Kidney (tissue), 14 donors: ENCODE data around the gene PCDHGB1. TPM values are rescaled to one million over a fixed set of nuclear protein-coding genes. Genes with fewer than 3 reads are reported as not detected.
A peak's percentile ranks its signal among the peaks of the same experiment; 100 is the strongest.
"Not testable (repeated sequence)": the region's sequence is repeated elsewhere in the genome, so short reads cannot be mapped to it uniquely, and the experiment has no call there.

Source experiments
- DNase-seq, 5 donors: peaks; one replicate each; pipeline ENCODE4 v3.0.0-alpha.2; 2013 to 2020
- FAIRE-seq: peaks from 2 replicates; lab custom pipeline; 2012; peaks lifted over from hg19 to GRCh38; lab: Jason Lieb, UNC
- H3K27ac ChIP-seq, 2 donors: one replicate each; pipeline ENCODE4 v1.7.0; 2013; ENCODE audit warnings: low read depth in 2 of 2, low read length in 2 of 2, inconsistent platforms in 1 of 2
- H3K27me3 ChIP-seq: one replicate; pipeline ENCODE4 v1.7.1; 2013; ENCODE audit warnings: low read length, inconsistent platforms; ENCODE audit not compliant: control insufficient read depth, insufficient read depth
- H3K36me3 ChIP-seq, 3 donors: one replicate each; pipeline versions ENCODE4 v1.7.0 to v1.7.1; 2013; ENCODE audit warnings: low read length in 3 of 3, control low read depth in 1 of 3, inconsistent platforms in 1 of 3; ENCODE audit not compliant: insufficient read depth in 3 of 3, control insufficient read depth in 2 of 3
- H3K4me1 ChIP-seq, 3 donors: one replicate each; pipeline versions ENCODE4 v1.7.0 to v1.7.1; 2013; ENCODE audit warnings: low read length in 3 of 3, inconsistent platforms in 1 of 3, low read depth in 1 of 3; ENCODE audit not compliant: control insufficient read depth in 2 of 3, insufficient read depth in 2 of 3
- H3K4me3 ChIP-seq, 3 donors: one replicate each; pipeline versions ENCODE4 v1.7.0 to v1.8.1; 2013; ENCODE audit warnings: low read length in 3 of 3, control low read depth in 1 of 3, inconsistent platforms in 1 of 3
- H3K9ac ChIP-seq, 3 donors: one replicate each; pipeline versions ENCODE4 v1.7.0 to v1.7.1; 2013; ENCODE audit warnings: low read length in 3 of 3, control low read depth in 1 of 3, inconsistent platforms in 1 of 3
- H3K9me3 ChIP-seq, 3 donors: one replicate each; pipeline versions ENCODE4 v1.7.0 to v1.7.1; 2013; ENCODE audit warnings: low read length in 3 of 3, control low read depth in 1 of 3, inconsistent platforms in 1 of 3; ENCODE audit not compliant: control insufficient read depth in 2 of 3, insufficient read depth in 1 of 3
- CTCF ChIP-seq: IDR thresholded peaks from 3 replicates; pipeline ENCODE4 v1.5.1; 2012; ENCODE audit warnings: mild to moderate bottlenecking, moderate library complexity, borderline replicate concordance; ENCODE audit not compliant: insufficient read depth; ENCODE audit errors: extremely low read depth
- intact Hi-C: fragments of 100-400 bp; cut with DNase I; formaldehyde crosslinking; loops from one replicate; pipeline ENCODE4 v1.11.1; 2022
- polyA plus RNA-seq: library from polyadenylated mRNA; stranded (reverse); fragments of 350-450 nt; fragmentation: Illumina TruSeq; extraction: RNeasy Lipid Tissue Mini Kit (QIAGEN cat#74804); gene quantifications from one replicate; pipeline ENCODE4 v1.2.3, GENCODE V29; 2014; ENCODE audit warnings: low read depth, low replicate concordance; ENCODE audit not compliant: insufficient read depth
- total RNA-seq: library from RNA; stranded (reverse); fragmentation: NEBNext Ultra II Directional; extraction: Animal tissue kit (Norgen Biotek cat#: 25700); gene quantifications from one replicate; pipeline ENCODE4 v1.2.1, GENCODE V29; 2021
- donor health status: control.
- donor health status: control.
- donor health status: control.
- donor health status: control.
- donor health status: control.
- donor health status: DM: yes; HTN: yes; CAD: no.
- donor health status: Normal renal cell carcinoma (clear cell type).

The PCDHGB1 gene
- total and polyA plus RNA-seq, 2 donors from 2014 or later: 0.37 to 2.9 TPM

- Histone ChIP-seq H3K4me3 (no peak overlapping the region), H3K36me3 (no peaks in the 10 kb centered on the region), H3K9ac (no peak overlapping the region), H3K9me3 (peaks cover 2 to 45% (median 11%) of the 10 kb centered on the region in 3 donors), H3K4me1 (no peaks in the 10 kb centered on the region), H3K27me3 (no peaks in the 10 kb centered on the region), H3K27ac (no peak overlapping the region)
- DNase-seq (no peak), FAIRE-seq (no peak)
- no peak for TF ChIP-seq CTCF
- intact Hi-C loops: no loop called here
These were observed 4.6 kb upstream of the PCDHGB1 start for GRCh38 chr5:141345327-141345726.

GRCh38 chr5:141346017-141346416, 3.9 kb upstream of the PCDHGB1 start:
- DNase-seq, H3K36me3 ChIP-seq, H3K9ac ChIP-seq, H3K4me1 ChIP-seq, H3K27ac ChIP-seq, FAIRE-seq, intact Hi-C loops, H3K27me3 ChIP-seq, H3K4me3 ChIP-seq: not testable (repeated sequence)
- peaks cover 2 to 50% (median 13%) of the 10 kb centered on the region in 3 donors for H3K9me3 ChIP-seq

- FAIRE-seq (no peak), DNase-seq (no peak)
- Histone ChIP-seq H3K36me3 (no peaks in the 10 kb centered on the region), H3K27ac (no peak overlapping the region), H3K4me3 (no peak overlapping the region), H3K9me3 (peaks cover 2 to 50% (median 20%) of the 10 kb centered on the region in 3 donors), H3K27me3 (no peaks in the 10 kb centered on the region), H3K4me1 (no peaks in the 10 kb centered on the region), H3K9ac (no peak overlapping the region)
- intact Hi-C loops: no loop called here
- TF ChIP-seq CTCF: no peak
These were observed 1.7 kb downstream of the PCDHGB1 start for GRCh38 chr5:141351591-141351990.

- H3K9me3 ChIP-seq: peaks cover 2 to 71% (median 21%) of the 10 kb centered on the region in 3 donors
- intact Hi-C loops: no loop called here
- DNase-seq (no peak), FAIRE-seq (no peak)
- H3K36me3 ChIP-seq: no peaks in the 10 kb centered on the region
- peak; percentile 8 for TF ChIP-seq CTCF
- H3K4me3 ChIP-seq: peak within 1 kb of the TSS in 2 of 3 donors; percentile 6 to 13
- H3K9ac ChIP-seq: no peak within 1 kb of the TSS
- H3K27ac ChIP-seq: no peak within 1 kb of the TSS
- no peaks in the 10 kb centered on the region for H3K4me1 ChIP-seq
- no peaks in the 10 kb centered on the region for H3K27me3 ChIP-seq
These were observed 5.1 kb downstream of the PCDHGB1 start, which contains the start of gene PCDHGA4 for GRCh38 chr5:141354900-141355469. PCDHGA4 (plus strand) TSS chr5:141355021; CDS start chr5:141355108, 87 bp downstream.
